Activated CD8-positive, alpha-beta memory T cell treated with anti-CD3 and anti-CD28 coated beads for 24 hours (primary cell): ENCODE data around the gene MSL3B.

Experiments
- DNase-seq: peaks from one replicate; pipeline ENCODE4 v3.0.0-alpha.2; 2020

Gene MSL3B

DNA sequence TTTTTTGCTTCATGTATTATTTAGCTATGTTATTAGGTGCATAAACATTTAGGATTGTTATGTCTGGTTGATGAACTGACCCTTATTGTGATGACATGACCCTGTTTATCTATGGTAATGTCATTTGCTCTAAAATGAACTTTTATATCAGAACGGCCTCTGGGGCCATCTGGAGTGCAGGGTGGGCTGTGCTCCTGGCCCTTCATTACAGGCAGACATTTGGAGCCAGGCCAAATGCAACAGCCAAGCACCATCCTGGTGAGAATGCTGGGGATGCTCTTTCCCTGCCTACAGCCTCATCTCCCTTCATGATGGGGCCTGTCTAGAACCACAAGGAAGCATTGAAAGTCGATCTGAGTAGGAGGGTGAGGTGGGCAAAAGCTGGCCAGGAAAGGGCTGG lies 51.9 kb downstream of the MSL3B start:
- DNase-seq = no peak

DNA sequence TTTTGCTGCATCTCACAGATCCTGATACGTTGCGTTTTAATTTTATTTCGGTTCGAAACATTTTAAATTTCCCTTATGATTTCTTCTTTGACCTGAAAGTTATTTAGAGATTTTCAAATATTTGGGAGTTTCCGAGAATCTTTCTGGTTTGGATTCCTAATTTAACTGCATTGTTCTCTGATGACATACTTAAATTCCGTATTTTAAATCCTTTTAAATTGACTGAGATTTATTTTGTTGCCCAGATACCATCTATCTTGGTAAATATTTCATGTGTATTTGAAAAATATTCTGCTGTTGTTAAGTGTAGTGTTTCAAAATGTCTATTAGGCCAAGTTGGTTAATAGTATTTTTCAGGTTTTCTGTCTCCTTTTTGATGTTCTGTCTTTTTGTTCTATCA lies 52.3 kb downstream of the MSL3B start:
- DNase-seq = no peak
